ENCODE measurements around the gene CBX1. TPM values are rescaled to one million over a fixed set of nuclear protein-coding genes. Genes with fewer than 3 reads are reported as not detected.

CBX1 gene
- total RNA-seq, 2 donors from 2014 or later = 22.7 to 31.0 TPM

- DNase-seq = no peak
- ATAC-seq = no peak
- intact Hi-C loops (cut with DNase I, micrococcal nuclease) = no loop called here
Observed at GRCh38 chr17:48021934-48022333, 79.3 kb downstream of the CBX1 start.

Small RNA genes within 50 kb of the gene (microRNA-seq; reads per million reads assigned to microRNA genes)
- gene MIR152 = 519 to 711 reads per million in 2 donors

Other genes with a start within 250 kb of the CBX1 start
- gene SP2, start 205.2 kb downstream of the CBX1 start, total RNA-seq = 10 to 100 TPM; 21.7 to 22.3 TPM
- gene PNPO, start 159.9 kb downstream of the CBX1 start, total RNA-seq = 10 to 100 TPM; 24.9 to 26.0 TPM
- 100 to 1,000 TPM; 237 to 279 TPM for gene PRR15L, start 143.6 kb downstream of the CBX1 start, total RNA-seq
- gene CDK5RAP3, start 130.4 kb downstream of the CBX1 start, total RNA-seq = 100 to 1,000 TPM; 136 to 187 TPM
- 1 to 10 TPM; 7.1 to 8.7 TPM for gene COPZ2, start 63.7 kb downstream of the CBX1 start, total RNA-seq
- 100 to 1,000 TPM; 223 to 245 TPM for gene NFE2L1, start 53.1 kb downstream of the CBX1 start, total RNA-seq
- 10 to 100 TPM; 19.2 to 20.7 TPM for gene SNX11, start 6.3 kb upstream of the CBX1 start, total RNA-seq